Measurements from ENCODE around the gene NYAP2.

DNA sequence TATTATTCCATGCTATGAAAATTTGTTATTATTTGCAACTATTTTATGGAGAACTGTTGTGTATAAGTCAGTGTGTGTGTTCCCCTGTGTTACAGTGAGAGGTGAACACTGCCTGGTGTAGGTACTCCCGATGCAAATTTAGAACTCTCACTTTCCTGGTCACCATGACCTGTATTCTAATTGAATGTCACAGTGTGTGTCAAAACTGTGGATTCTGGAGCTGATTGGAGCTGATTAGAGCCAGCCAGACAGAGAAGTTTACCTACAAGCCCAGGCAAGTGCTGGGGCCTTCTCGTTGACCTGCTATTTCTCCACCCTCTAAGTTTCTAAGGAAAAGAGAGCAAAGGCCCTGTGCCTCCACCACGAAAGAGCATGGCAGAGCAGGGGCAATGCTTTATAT, 216.0 kb downstream of the NYAP2 start:
- no peak for TF ChIP-seq CTCF (conservative IDR thresholded peaks at IDR 0.05)
- no peak for TF ChIP-seq ZFX (IDR thresholded peaks at IDR 0.05)
